HG03457 (cell line): ENCODE results near the gene ZNF207.
"Not testable (repeated sequence)": the region's sequence is repeated elsewhere in the genome, so short reads cannot be mapped to it uniquely, and the experiment has no call there.

Source experiments
- ATAC-seq: cut with Tn5 transposase; IDR thresholded peaks from one replicate; pipeline ENCODE4 v1.9.1; 2021; ENCODE audit warnings: moderate number of reproducible peaks; ENCODE audit not compliant: unreplicated experiment

Gene ZNF207

DNA sequence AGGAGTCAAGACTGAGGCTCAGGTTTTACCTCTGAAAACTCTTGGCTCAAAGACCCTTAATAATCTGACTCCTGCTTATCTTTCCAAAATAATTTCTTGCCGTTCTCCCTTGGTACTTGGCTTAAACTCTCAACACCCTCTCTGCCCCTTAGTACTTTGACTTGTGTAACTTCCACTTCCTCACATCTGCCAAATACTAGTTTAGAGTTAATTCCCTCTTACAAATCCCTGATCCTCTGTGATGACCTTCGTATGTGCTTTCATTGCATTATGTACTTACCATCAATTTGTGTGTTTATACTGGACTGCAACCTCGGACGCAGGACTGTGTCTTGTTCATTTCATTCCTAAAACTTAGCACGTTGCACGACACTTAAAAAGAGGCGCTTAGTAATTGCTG is 35.2 kb downstream of the ZNF207 start:
- ATAC-seq: no peak

DNA sequence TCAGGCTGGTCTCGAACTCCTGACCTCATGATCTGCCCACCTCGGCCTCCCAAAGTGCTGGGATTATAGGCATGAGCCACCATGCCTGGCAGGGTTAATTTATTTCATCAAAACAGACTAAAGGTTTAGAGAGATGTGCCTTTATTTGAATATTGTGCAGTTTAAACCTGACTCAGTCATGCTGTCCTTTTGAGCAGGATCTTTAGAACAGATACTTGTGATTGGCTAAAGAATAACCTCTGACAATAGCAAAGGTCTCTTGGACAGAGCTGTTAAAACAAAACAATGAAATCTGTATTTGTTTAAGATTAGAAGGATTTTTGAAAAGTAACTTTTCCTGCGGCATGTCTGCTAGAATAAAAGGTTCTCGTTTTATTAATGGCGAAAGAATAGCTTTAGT is 36.0 kb downstream of the ZNF207 start:
- ATAC-seq: no peak

GRCh38 chr17:32386844-32387243 is 36.9 kb downstream of the ZNF207 start:
- no peak for ATAC-seq

- ATAC-seq: not testable (repeated sequence)
Observed at GRCh38 chr17:32388128-32388527, 38.2 kb downstream of the ZNF207 start.

DNA sequence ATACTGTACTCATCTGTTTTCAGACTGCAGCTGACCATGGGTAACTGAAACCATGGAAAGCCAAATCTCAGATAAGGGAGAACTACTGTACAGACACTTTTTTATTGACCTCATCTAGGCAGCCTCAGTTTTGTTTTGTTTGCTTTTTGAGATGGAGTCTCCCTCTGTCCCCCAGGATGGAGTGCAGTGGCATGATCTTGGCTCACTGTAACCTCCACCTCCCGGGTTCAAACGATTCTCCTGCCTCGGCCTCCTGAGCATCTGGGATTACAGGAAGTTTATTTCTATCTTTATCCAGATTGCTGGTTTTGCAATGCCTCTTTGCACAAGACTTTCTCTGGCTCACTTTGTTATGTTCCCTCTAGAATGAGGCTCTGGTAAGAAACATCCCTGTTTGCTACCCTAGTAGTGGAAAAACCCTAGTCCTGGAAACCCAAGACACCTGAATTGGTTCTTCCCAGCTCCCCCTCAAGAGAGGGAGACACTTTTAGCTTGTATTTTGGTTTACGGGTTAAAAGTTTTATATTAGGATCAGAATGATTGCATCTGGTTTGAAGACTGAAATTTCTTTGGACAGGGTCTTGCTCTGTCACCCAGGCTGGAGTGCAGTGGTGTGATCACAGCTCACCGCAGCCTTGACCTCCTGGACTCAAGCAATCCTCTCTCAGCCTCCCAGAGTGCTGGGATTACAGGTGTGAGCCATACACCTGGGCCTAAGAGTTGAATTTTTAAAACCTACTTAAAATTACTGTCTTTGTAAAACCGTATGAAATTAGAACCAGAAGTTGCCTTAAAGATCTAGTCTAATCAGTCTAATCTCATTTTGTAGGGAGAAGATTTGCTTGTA is 38.9 kb downstream of the ZNF207 start:
- no peak for ATAC-seq

DNA sequence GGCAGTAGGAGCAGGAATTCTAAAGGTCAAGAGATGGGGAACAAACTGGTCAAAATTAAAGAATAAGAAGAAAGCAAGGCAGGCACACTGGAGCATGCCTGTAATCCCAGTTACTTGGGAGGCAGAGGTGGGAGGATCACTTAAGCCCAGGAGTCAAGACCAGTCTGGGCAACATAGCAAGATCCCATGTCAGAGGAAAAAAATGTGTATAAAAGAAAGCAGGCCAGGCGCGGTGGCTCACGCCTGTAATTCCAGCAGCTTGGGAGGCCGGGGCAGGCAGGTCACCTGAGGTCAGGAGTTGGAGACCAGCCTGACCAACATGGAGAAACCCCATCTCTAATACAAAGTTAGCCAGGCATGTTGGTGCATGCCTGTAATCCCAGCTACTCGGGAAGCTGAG is 43.9 kb downstream of the ZNF207 start:
- no peak for ATAC-seq

DNA sequence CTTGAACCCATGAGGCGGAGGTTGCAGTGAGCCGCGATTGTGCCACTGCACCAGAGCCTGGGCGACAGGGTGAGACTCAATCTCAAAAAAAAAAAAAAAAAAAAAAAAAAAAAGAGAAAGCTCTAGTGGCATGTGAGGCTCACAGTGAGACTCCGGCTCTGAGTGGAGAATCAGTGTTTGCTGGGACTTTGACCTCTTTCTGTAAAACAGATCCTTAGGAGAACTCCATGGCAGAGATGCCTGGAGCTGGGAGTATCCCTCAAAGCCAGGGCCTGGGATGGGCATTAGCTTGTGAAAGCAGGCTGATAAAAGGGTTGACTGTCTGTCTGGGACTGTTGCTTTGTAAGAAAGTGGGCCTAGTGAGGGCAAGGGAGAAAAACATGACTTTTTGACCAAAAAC is 46.4 kb downstream of the ZNF207 start:
- no peak for ATAC-seq

DNA sequence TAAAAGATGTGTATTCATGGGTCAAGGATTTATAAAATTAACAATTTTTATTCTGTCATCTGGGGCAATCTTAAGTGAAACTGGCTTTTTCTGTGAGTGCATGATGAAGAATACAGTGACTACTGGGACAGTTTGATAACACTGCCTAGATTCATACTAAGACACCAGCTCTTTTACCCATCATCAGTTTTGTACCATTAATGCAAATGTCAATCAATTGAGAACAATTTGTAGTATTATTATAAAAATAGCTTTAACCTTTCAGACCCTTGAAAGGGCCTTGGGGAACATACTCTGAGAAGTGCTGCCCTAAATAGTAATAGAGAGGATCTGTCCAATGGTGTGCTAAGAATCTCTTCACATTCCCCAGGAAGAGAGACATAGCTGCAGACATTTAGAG is 49.0 kb downstream of the ZNF207 start:
- no peak for ATAC-seq

GRCh38 chr17:32410085-32410484 is 60.1 kb downstream of the ZNF207 start:
- ATAC-seq: not testable (repeated sequence)

- no peak for ATAC-seq
Observed at GRCh38 chr17:32426894-32427293, 76.9 kb downstream of the ZNF207 start.

DNA sequence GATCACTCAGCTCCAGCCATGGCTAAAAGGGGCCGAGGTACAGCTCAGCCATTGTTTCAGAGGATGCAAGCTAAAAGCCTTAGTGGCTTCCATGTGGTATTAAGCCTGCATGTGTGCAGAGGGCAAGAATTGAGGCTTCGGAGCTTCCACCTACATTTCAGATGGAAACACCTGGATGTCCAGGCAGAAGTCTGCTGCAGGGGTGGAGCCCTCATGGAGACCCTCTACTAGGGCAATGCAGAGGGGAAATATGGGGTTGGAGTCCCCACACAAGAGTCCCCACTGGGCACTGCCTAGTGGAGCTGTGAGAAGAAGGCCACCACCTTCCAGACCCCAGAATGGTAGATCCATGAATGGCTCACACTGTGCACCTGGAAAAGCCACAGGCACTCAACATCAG is 79.6 kb downstream of the ZNF207 start:
- no peak for ATAC-seq
